Femur (tissue), 1 donor: ENCODE measurements around the gene PRAC2.
A peak's percentile ranks its signal among the peaks of the same experiment; 100 is the strongest.

Experiments
- DNase-seq: peaks from one replicate; pipeline ENCODE4 v3.0.0-alpha.2; 2017

The PRAC2 gene

GRCh38 chr17:48720266-48721008 lies 2.5 kb upstream of the PRAC2 start:
- DNase-seq = no peak

DNA sequence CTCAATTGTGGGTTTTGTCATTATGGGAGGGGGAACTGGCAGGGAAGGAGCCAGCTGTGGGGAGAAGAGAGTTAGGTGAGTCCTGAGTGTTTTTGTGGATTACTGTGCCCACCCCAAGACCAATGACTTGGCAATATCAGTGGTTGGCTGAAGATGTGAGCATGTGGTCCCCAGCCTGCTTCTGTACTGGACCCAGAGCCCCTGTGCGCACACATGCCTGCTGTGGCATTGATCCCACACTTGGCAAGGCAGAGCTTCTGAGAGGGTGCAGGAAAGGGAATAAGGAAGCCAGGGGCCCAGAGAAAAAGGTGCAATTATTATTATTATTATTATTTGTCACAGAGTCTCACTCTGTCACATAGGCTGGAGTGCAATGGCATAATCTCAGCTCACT lies 2.0 kb upstream of the PRAC2 start:
- no peak for DNase-seq

GRCh38 chr17:48722201-48722907 lies 631 bp upstream of the PRAC2 start, which contains the start of gene PRAC1:
PRAC1 (minus strand) TSS chr17:48722518; CDS start chr17:48722392, 126 bp downstream.
- no peak for DNase-seq

DNA sequence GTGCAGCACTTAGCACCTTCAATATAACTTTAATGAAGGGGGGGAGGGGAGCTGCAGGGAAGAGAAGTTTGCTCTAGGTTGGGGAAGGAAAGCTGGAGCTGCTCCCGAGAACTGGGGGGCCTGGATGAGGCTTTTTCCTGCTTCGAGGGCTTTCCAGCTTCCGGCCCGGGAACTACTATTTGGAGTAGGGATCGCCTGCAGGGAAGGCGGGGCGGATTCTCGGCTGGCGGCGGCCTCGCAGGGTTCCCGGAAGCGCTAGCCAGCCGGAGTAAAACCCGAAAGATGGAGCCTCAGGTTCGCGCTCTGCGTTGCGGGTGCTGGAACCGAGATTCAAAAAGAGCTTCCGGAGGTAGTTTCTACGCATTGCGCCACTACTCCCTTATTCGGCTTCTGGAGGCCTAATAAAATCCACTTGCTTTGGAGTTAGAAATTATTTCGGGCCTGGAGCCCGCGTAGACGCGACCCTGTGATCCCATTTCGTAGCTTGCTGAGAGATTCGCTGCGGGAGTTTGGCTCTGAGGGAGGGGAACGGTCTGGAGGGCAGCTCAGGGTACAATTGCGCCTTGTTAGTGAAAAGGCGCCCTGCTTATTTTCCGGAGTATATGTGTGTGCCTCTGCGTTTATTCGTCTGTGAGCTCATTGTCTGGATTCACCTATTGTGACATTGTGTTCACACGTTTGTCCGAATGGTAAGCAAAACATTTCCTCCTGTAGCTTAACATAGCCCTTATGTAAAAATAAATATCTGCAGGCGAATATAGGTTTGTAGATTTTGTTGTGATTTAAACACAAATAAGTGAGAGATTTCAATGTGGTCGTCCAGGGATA lies 652 bp downstream of the PRAC2 start:
- DNase-seq = no peak

GRCh38 chr17:48724251-48725003 lies 1.4 kb downstream of the PRAC2 start:
- peak; percentile 87 for DNase-seq

DNA sequence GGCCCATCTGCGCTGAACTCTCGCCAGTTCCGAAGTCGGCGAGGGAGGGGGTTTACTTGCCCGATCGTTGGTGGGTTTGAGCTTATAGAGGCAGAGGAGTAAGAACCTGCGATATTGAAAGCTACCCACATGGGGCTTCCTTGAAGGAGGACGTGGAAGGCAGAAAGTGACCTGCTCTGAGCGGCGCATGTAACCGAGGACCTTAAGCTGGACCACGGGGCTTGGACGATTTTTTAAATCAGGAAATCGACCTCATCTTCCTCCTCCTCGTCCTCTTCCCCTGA lies 2.0 kb downstream of the PRAC2 start:
- no peak for DNase-seq

- no peak for DNase-seq
Observed at GRCh38 chr17:48725288-48726064, 2.5 kb downstream of the PRAC2 start.

DNA sequence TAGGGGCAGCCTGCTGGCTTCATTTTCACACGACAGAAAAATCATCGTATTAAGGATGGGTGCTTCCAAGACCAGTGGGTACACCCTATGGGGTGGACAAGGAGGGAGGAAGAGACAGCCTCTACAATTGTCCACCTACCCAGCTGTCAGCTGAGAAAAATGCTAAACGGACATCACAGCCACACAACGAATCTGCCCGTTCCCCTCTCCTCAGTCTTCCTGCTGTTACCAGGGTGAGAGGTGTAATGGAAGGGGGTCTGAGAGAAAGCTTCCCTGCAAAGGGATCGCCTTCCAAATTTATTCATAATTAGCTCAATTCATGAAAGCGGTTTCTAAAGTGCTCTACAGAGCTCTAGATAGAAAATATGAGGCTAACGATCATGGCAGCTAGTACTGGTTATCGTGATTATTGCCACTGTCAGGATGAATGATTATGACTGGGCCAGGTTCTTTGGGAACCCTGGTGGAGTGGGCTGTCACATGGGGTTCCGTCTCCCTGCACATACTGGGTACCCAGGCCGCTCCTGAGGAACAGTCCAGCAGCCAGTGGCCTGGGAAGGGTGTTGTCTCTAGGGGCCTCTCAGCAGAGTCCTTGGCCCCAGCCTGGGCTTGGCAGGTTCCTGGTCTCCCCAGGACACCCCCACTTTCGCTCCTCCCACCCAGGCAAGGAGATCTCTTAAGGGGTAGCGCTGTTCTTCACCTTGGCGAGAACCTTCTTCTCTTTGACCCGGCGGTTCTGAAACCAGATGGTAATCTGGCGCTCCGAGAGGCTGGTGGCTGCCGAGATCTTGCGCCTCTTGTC lies 3.3 kb downstream of the PRAC2 start:
- no peak for DNase-seq

DNA sequence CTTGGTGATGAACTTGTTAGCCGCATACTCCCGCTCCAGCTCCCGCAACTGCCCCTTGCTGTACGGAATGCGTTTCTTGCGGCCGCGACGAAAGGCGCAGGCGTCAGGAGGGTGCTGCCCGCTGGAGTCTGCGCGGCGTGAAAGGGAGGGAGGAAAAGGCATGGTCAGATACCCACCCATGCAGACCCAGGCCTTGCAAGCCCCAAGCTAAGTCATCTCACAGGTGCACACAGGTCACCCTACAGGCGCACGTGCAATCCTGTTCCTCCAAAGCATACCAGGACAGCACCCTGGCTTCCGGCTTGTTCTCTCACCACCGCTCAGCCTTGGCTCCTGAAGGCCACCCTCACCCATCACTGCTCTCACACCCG lies 3.9 kb downstream of the PRAC2 start:
- DNase-seq = no peak

GRCh38 chr17:48727415-48728175 lies 4.6 kb downstream of the PRAC2 start:
- no peak for DNase-seq

GRCh38 chr17:48728232-48729231 lies 5.5 kb downstream of the PRAC2 start, which contains the start of gene HOXB13:
HOXB13 (minus strand) TSS chr17:48728750; CDS start chr17:48728593, 157 bp downstream.
- peak; percentile 63 for DNase-seq

- DNase-seq = no peak
Observed at GRCh38 chr17:48729335-48730239, 6.6 kb downstream of the PRAC2 start.

GRCh38 chr17:48730240-48730550 lies 7.2 kb downstream of the PRAC2 start:
- no peak for DNase-seq

- DNase-seq = no peak
Observed at GRCh38 chr17:48731355-48731754, 8.4 kb downstream of the PRAC2 start.

- no peak for DNase-seq
Observed at GRCh38 chr17:48732688-48733629, 10.0 kb downstream of the PRAC2 start.

GRCh38 chr17:48733632-48734328 lies 10.8 kb downstream of the PRAC2 start:
- DNase-seq = no peak
